CD4-positive, alpha-beta T cell treated with Interleukin-6 for 4 hours (primary cell): ENCODE measurements around the gene SIRPA.

ENCODE experiments used
- DNase-seq: peaks from one replicate; pipeline ENCODE4 v3.0.0-alpha.2; 2020; ENCODE audit warnings: mixed read lengths

Gene SIRPA

DNA sequence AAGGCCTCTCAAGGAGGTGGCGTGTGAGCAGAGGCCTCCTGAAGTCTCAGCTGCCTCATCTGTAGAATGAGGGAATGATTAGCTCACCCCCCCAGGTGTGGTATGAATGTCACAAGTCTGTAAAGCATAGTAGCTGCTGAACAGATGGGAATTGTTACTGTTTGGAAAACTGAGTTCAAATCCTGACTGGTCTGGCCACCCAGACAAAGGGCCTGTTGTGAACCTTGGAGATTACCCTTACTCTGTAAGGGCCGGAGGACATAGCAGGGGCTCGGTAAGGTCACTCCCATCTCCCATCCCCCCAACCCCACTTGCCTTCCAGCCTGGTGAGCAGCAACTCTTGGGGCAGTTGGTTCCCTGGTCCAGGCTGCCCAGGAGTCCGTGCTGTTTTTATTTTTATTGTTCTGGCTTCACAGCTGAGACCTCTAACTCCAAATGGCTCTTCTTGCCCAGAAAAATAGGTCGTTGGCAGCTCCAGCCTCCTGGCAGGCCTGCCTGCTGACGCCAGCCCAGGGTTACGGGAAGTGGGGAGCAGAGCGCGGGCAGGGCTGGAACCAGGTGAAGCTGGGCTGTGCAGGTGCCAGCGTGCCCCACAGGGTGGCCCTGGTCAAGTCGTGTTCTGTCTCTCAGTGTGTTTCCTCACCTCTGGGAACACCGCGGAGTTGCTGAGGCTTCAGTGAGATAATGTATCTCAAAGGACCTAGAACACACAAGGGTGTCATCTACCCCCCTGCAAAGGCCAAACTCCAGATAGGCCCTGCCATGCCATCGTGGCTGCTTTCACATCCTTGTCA lies 4.5 kb upstream of the SIRPA start:
- no peak for DNase-seq

- no peak for DNase-seq
Observed at GRCh38 chr20:1891263-1892118, 3.7 kb upstream of the SIRPA start.

DNA sequence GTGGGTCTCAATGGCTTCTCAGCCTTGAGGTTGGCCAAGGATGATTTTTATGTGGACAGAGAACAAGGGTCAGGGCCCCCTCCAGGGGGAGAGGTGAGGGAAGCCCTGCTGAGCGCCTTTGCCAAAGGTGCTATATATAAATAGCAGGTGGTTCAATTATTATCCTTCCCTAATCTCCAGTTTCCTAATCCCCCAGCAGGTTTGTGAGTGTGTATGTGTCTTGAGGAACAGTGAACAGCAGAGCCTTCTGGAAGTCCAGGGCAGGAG lies 3.2 kb upstream of the SIRPA start:
- no peak for DNase-seq

DNA sequence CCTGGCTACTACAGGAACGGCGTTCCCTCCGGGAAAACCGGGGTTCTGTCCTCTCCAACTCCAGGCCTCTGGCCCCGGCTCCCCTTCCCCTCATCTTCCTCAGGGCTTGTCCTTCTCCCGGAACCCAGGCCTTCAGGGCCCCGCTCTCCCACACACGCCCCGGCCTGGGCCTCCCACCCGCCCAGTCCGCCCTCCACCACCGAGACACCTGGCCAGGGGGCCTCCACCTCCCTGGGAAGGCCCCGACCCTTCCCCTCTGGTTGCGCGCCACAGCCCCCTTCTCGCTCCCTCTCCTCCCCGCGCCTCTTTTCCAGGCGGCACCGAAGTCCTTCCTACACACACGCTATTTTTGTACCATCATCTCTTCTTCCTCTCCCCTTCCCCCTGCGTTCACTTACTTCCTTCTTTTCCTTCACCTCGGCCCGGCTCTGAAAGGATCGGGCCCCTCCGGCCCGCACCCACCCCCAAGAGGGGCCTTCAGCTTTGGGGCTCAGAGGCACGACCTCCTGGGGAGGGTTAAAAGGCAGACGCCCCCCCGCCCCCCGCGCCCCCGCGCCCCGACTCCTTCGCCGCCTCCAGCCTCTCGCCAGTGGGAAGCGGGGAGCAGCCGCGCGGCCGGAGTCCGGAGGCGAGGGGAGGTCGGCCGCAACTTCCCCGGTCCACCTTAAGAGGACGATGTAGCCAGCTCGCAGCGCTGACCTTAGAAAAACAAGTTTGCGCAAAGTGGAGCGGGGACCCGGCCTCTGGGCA lies 1.3 kb upstream of the SIRPA start:
- no peak for DNase-seq

DNA sequence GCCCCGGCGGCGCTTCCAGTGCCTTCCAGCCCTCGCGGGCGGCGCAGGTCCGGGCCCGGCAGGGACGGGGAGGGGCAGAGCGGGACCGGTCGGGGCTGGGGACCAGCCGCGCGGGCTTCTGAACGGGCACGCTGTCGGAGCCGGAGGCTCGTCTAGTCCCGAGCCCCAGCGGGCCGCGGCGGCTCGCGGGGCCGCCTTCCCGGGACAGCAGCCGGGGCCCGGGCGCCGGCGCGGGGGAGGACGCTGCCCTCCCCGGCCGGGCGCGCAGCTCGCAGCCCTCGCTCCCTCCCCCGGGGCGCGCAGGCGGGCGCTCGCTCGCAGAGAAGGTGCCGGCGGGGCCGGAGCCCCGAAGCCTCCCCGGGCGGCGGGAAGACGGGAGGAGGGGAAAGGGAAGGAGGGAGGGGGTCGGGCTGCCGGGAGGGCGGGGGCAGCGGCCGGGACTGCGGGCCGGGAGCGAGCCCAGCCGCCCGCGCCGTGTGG lies 696 bp upstream of the SIRPA start:
- DNase-seq = no peak

GRCh38 chr20:1895674-1896483 lies 672 bp downstream of the SIRPA start:
- DNase-seq = no peak

- DNase-seq = no peak
Observed at GRCh38 chr20:1896484-1897258, 1.5 kb downstream of the SIRPA start.

DNA sequence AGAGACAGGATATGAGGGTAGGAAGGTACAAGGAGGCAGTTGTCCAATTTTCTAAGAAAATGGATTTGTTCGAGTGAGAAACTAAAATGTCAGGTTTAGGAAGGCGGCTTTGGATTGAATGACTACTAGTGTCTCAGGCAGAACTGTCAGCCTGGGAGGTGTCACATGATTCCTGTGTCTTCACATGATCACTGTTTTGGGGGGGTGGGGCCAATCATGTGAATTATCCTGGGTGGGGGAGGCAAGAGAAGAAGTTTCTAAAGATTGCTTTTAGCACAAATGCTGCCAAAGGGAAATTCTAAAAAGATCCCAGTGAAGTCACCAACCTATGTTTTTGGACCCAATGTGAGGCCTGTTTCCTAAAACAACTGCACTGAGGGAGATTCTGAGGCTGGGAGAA lies 2.3 kb downstream of the SIRPA start:
- DNase-seq = no peak

DNA sequence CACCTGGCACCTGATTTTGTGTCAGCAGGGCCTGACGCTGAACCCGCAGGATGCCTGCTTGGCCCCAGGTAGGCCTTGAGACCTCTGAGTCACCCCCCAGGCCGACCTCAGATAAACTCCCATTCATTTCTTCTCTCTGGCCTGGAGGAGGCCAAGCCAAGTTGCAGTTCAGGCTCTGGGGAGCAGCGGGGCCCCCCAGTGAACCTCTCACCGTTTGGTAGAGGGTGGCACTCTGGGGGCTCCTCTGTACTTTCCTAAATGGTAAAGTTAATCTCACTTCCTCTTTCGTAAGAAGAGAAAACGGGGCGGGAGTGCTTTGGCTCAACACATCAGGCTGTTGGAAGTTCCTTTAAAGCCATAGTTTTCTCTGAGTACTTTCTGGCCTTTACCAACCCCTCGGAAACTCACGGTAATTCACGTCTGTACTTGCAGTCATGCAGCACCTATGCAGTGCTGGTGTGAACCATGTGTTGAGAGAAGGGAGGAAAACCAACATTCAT lies 2.8 kb downstream of the SIRPA start:
- DNase-seq = no peak

- no peak for DNase-seq
Observed at GRCh38 chr20:1898482-1899240, 3.5 kb downstream of the SIRPA start.

- DNase-seq = no peak
Observed at GRCh38 chr20:1899241-1899525, 4.0 kb downstream of the SIRPA start.

DNA sequence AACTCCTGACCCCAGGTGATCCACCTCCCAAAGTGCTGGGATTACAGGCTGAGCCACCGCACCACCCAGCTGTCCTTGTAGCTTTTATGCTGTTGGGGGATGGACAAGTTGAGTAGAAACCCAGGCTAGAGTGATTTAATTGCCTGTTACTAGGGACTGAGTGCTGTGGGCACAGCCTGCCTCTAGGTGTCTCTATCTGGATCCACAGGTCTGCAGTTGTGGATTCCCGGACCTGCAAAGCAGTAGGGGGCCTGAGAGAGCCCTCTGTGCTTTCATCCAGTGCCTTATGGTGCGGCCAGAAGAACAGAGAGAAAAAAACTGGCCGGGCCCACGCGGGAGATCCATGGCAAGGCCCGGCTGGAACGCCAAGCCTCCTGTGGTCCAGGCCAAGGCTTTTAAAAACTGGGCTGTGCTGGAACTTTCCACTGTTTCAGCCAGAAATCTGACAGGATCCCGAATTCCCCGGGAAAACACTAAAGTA lies 5.2 kb downstream of the SIRPA start:
- DNase-seq = no peak

DNA sequence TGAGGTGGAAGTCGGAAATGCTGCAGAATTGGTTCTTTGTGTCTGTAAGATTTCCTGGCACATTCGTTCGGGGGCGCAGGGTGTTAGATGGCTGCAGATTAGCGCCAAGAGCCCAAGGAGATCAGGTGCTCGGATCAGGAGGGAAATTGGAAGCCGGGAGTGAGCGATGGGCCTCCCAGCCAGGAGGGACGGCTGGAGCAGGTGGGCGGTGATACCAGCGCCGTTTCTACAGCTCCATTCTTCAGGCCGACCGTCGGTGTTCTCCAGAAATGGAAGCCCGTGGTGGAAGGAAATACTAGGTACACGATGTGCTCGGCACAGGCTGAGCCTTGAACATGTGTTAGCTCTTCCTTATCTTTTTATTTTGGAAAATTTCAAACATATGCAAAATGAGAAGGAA lies 6.5 kb downstream of the SIRPA start:
- no peak for DNase-seq

DNA sequence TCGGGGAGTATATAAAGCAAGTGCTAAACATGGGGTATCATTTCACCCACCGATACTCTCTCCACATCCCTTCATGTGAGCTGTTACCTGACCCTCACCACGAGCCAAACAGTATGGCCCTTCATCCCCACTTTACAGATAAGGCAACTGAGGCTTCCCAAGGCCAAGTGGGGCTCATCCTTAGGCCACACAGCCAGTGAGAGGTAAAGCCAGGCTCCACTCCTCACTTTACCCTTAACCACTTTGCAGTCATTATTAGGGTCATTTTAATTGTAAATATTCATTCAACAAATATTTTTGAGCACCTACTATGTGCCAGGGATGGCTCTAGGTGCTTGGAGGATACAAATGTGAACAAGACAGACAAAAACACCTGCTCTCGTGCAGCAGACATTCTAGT lies 7.0 kb downstream of the SIRPA start:
- DNase-seq = no peak

DNA sequence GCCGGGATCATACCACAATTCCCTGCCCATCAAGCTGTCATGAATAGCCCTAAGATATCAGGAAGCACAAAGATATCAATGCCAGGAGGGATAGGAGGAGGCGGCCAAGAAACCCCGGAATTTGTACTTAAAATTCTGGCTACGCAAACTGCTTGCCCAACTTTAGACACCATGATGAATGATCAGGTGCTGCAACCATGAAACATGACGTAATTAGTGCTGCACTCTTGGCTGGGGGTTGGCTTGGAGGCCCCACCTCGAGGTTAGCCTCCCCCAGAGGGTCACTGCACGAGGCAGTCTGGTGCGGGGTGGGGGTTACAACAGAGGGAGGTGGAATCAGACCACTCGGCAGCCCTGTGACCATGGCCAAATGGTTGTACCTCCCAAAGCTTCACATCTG lies 8.9 kb downstream of the SIRPA start:
- DNase-seq = no peak

GRCh38 chr20:1905009-1905408 lies 9.8 kb downstream of the SIRPA start:
- DNase-seq = no peak

DNA sequence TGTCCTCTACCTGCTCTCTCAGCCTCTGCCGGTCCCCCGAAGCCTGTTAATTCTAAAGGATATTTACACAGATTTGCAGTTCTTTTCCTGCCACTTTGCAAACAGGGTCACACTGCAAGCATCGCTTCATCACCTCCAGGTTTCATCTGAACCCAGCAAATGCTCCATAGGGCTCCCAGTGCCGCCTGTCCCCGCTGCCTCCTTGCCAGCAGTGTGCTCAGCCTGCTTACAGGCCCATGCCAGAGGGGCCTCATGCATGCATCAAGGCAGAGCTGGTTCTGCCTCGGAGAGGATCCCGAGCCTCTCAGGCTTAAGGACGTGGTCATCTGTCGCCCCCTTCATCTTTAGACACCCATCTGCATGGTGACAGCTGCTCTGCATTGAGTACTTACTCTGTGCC lies 10.5 kb downstream of the SIRPA start:
- DNase-seq = no peak

DNA sequence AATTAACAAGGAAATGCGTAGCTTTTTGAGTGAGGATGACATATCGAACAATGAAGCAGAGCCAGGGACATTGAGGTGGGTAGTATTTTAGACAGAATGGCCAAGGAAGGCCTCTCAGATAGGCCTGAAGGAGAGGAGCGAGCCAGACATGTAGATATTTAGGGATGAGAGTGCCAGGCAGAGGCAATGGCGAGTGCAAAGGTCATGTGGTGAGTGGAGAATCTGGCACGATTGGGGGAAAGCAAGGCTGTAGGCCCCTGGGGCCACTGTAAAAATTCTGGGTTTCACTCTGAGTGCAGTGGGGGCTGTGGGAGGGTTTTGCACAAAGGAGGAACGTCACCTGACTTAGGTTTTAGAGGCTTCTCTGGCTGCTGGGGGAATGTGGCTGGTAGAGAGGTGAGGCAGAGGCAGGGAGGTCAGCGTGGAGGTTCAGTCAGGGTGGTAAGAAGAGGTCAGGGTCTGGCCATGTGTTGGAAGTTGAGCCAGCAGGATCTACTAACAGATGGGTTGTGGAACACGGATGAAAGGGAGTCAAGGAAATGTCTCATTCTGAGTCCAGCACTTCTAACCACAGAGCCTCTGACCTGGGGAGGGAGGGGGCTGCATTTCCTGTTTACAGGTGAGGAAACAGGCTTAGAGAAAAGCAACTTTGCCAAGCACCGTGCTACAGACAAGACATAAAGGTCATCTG lies 11.3 kb downstream of the SIRPA start:
- DNase-seq = no peak

- no peak for DNase-seq
Observed at GRCh38 chr20:1907586-1907985, 12.4 kb downstream of the SIRPA start.

DNA sequence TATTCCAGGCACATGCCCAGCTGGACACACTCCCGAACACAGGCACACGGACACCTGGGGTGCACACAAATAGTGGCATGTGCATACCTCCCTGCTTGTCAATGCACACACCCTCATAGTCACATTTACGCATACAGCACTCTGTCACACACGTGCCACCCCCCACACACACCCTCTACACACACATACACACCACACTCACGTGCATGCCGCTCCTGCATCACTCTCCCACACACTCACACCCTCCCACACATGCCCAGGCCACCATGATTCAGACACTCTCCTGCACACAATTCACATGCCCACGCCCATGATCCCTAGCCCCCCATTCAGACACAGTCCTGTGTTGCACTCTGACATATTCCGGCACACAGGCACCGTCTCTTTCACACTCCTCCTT lies 13.0 kb downstream of the SIRPA start:
- DNase-seq = no peak
